Measurements from ENCODE around the gene FSD2. TPM values are rescaled to one million over a fixed set of nuclear protein-coding genes. Genes with fewer than 3 reads are reported as not detected.
"Not testable (repeated sequence)": the region's sequence is repeated elsewhere in the genome, so short reads cannot be mapped to it uniquely, and the experiment has no call there.

FSD2 gene
- total RNA-seq, 4 donors from 2014 or later = 0.13 to 1.6 (median 0.69) TPM

DNA sequence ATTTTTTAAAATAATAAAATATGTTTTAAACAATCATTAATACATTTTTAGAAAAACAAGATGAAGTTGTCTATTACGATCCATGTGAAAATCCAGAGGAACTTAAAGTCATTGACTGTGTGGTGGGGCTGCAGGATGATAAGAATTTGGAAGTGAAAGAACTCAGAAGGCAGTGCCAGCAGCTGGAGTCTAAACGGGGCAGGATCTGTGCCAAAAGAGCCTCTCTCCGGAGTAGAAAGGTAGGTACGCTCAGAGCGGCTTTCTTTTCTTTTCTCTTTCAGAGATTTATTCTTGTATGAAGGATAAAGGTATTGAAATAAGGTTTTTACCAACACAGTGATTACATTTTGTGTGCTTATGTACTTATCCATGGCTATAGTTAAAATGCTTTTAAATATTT lies 17.2 kb upstream of the FSD2 start:
- peaks cover 61 to 62% of the 10 kb centered on the region in 2 donors for H3K36me3 ChIP-seq

DNA sequence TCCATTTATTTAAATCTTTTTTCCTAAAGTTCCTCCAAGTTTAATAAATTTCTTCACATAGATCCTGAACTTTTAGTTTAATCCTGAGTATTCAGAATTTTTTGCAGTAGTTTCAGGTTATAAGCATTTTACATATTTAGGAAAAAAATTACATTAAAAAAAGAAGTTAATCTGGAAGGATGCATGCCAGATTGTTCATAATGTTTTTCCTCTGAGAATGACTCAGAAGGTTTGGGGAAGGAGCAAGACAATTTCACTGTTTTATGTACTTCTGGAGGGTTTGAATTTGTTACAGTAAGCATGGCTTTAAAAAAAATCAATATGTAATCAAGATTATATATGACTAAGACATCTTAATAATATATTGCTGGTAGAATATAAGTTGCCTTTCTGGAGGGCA lies 16.0 kb upstream of the FSD2 start:
- H3K27ac ChIP-seq; DNase-seq; H3K27me3 ChIP-seq; H3K9me3 ChIP-seq; H3K4me3 ChIP-seq (replicated peaks in 1 of 3); H3K4me1 ChIP-seq; intact Hi-C loops (cut with DNase I): not testable (repeated sequence)
- peaks cover 54 to 58% of the 10 kb centered on the region in 2 donors for H3K36me3 ChIP-seq

More for the DNA sequence above, 17.2 kb upstream of the FSD2 start:
- Histone ChIP-seq H3K4me1 (no peaks in the 10 kb centered on the region), H3K27me3 (no peaks in the 10 kb centered on the region), H3K4me3 (replicated peaks in 1 of 3) (no peak overlapping the region), H3K27ac (no peak overlapping the region), H3K9me3 (no peaks in the 10 kb centered on the region)
- intact Hi-C loops (cut with DNase I) = no loop called here
- WGBS, 2 donors = 86 to 91% methylated on average over 5 of the region's 5 CpGs
- no peak for DNase-seq
- TF ChIP-seq CTCF (IDR thresholded peaks at IDR 0.05) (no peak), POLR2A (IDR thresholded peaks at IDR 0.05) (no peak)

GRCh38 chr15:82821396-82821795 lies 15.5 kb upstream of the FSD2 start:
- H3K4me1 ChIP-seq; H3K4me3 ChIP-seq (replicated peaks in 1 of 3); intact Hi-C loops (cut with DNase I); H3K27me3 ChIP-seq; H3K9me3 ChIP-seq; DNase-seq; H3K27ac ChIP-seq: not testable (repeated sequence)
- peaks cover 49 to 59% of the 10 kb centered on the region in 2 donors for H3K36me3 ChIP-seq
- 85 to 89% methylated on average over 3 of the region's 3 CpGs for WGBS, 2 donors

DNA sequence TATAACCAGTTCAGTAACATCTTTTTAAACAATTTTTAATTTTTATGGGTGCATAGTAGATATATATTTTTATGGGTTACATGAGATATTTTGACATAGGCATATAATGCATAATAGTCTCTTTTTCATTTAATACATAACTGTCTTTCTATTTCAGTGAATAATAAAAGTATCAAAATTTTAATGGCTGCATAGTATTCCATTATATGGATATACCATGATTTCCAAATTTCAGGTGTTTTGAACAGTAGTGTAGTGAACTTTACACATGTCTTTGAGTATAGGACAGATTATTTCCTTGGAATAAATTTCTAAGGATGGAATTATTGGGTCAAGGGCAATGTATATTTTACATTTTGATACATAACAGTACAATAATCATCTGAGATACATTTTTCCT lies 14.3 kb upstream of the FSD2 start:
- no peak for DNase-seq
- peaks cover 41 to 57% of the 10 kb centered on the region in 2 donors for H3K36me3 ChIP-seq
- no peaks in the 10 kb centered on the region for H3K9me3 ChIP-seq
- no peaks in the 10 kb centered on the region for H3K27me3 ChIP-seq
- no peak overlapping the region for H3K27ac ChIP-seq
- no peaks in the 10 kb centered on the region for H3K4me1 ChIP-seq
- TF ChIP-seq CTCF (IDR thresholded peaks at IDR 0.05) (no peak), POLR2A (IDR thresholded peaks at IDR 0.05) (no peak)
- no peak overlapping the region for H3K4me3 ChIP-seq (replicated peaks in 1 of 3)
- intact Hi-C loops (cut with DNase I) = no loop called here

DNA sequence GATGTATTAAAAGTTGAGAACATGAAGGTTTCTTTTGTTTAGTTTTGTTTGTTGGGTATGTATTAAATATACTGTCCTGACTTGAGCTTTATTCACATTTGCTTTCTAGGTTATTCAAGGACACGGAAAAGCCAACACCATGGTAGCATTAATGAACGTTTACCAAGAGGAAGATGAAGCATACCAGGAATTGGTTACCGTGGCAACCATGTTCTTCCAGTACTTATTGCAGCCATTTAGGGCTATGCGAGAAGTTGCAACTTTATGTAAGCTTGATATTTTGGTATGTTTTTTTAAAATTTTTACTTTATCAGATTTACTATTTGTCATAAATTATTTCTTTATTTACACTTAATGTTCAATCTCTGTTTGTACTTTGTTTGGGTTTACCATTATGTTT lies 7.1 kb upstream of the FSD2 start:
- H3K27me3 ChIP-seq = no peaks in the 10 kb centered on the region
- no peak for TF ChIP-seq CTCF (IDR thresholded peaks at IDR 0.05)
- TF ChIP-seq POLR2A (IDR thresholded peaks at IDR 0.05) = no peak
- peaks cover 4 to 16% of the 10 kb centered on the region in 2 donors for H3K4me1 ChIP-seq
- H3K36me3 ChIP-seq = peaks cover 2 to 27% of the 10 kb centered on the region in 2 donors
- DNase-seq = no peak
- H3K27ac ChIP-seq = no peak overlapping the region
- intact Hi-C loops (cut with DNase I) = no loop called here
- WGBS, 2 donors = 90% methylated on average over 4 of the region's 4 CpGs
- no peaks in the 10 kb centered on the region for H3K9me3 ChIP-seq
- H3K4me3 ChIP-seq (replicated peaks in 1 of 3) = no peak overlapping the region

GRCh38 chr15:82810890-82811426 lies 5.1 kb upstream of the FSD2 start:
- H3K4me3 ChIP-seq (replicated peaks in 1 of 3) = peak overlapping the region in 2 of 3 donors; percentile 81 to 88
- 3% methylated on average over 6 of the region's 6 CpGs for WGBS, 2 donors

More at GRCh38 chr15:82810890-82811426, 5.1 kb upstream of the FSD2 start:
- H3K36me3 ChIP-seq = peaks cover 0 to 15% of the 10 kb centered on the region in 2 donors
- DNase-seq = no peak
- TF ChIP-seq CTCF (IDR thresholded peaks at IDR 0.05) = no peak
- no peak for TF ChIP-seq POLR2A (IDR thresholded peaks at IDR 0.05)
- peak overlapping the region; percentile 99 to 100 (median 100) for H3K27ac ChIP-seq
- H3K9me3 ChIP-seq = no peaks in the 10 kb centered on the region
- intact Hi-C loops (cut with DNase I) = no loop called here
- H3K4me1 ChIP-seq = peaks cover 4 to 26% of the 10 kb centered on the region in 2 donors
- H3K27me3 ChIP-seq = no peaks in the 10 kb centered on the region

All from thyroid gland (tissue), 4 donors.